HEK293T (cell line): ENCODE measurements around the gene KRT74.

Source experiments
- CTCF ChIA-PET: fragments of 350-600 bp; formaldehyde crosslinking; extraction: SDS; loops from one replicate; lab custom pipeline; 2021; ENCODE audit warnings: antibody characterized with exemption, inconsistent platforms; lab: Yijun Ruan, JAX
- POLR2A ChIA-PET: fragments of 350-600 bp; formaldehyde crosslinking; extraction: SDS; loops from one replicate; lab custom pipeline; 2020; ENCODE audit warnings: antibody characterized with exemption, inconsistent platforms; lab: Yijun Ruan, JAX
- DNase-seq: peaks from one replicate; pipeline ENCODE4 v3.0.0; 2012; ENCODE audit warnings: mixed read lengths; ENCODE audit errors: extremely low spot score
- ARNT ChIP-seq: fragments of 450-650 bp; IDR thresholded peaks from 2 replicates; pipeline ENCODE4 v1.6.1; 2017; ENCODE audit warnings: mild to moderate bottlenecking
- BHLHE40 ChIP-seq: fragments of 450-650 bp; IDR thresholded peaks from 2 replicates; pipeline ENCODE4 v1.6.1; 2016; ENCODE audit warnings: mild to moderate bottlenecking, moderate library complexity, borderline replicate concordance
- CTBP1 ChIP-seq: fragments of 450-650 bp; IDR thresholded peaks from 2 replicates; pipeline ENCODE4 v1.6.1; 2016; ENCODE audit warnings: borderline replicate concordance
- ELF4 ChIP-seq: fragments of 450-650 bp; IDR thresholded peaks from 2 replicates; pipeline ENCODE4 v1.6.1; 2017; ENCODE audit warnings: antibody characterized with exemption
- FOXA1 ChIP-seq: fragments of 450-650 bp; IDR thresholded peaks from 2 replicates; pipeline ENCODE4 v1.6.1; 2016; ENCODE audit warnings: mild to moderate bottlenecking
- FOXK2 ChIP-seq: fragments of 450-650 bp; IDR thresholded peaks from 2 replicates; pipeline ENCODE4 v1.6.1; 2016; ENCODE audit warnings: mild to moderate bottlenecking
- FOXM1 ChIP-seq: fragments of 450-650 bp; IDR thresholded peaks from 2 replicates; pipeline ENCODE4 v1.6.1; 2017; ENCODE audit warnings: mild to moderate bottlenecking, borderline replicate concordance
- HDGF ChIP-seq: fragments of 450-650 bp; IDR thresholded peaks from 2 replicates; pipeline ENCODE4 v1.6.1; 2017; ENCODE audit warnings: antibody characterized with exemption, borderline replicate concordance
- L3MBTL2 ChIP-seq: fragments of 450-650 bp; conservative IDR thresholded peaks from 2 replicates; pipeline ENCODE4 v1.6.1; 2016; ENCODE audit warnings: mild to moderate bottlenecking
- LEF1 ChIP-seq: fragments of 450-650 bp; IDR thresholded peaks from 2 replicates; pipeline ENCODE4 v1.6.1; 2017; ENCODE audit warnings: mild to moderate bottlenecking, borderline replicate concordance
- NFRKB ChIP-seq: fragments of 450-650 bp; IDR thresholded peaks from 2 replicates; pipeline ENCODE4 v1.6.1; 2016; ENCODE audit warnings: mild to moderate bottlenecking, moderate library complexity
- PKNOX1 ChIP-seq: fragments of 450-650 bp; IDR thresholded peaks from 2 replicates; pipeline ENCODE4 v1.6.1; 2016
- SP1 ChIP-seq: fragments of 450-650 bp; IDR thresholded peaks from 2 replicates; pipeline ENCODE4 v1.6.1; 2017
- SUZ12 ChIP-seq: fragments of 450-650 bp; IDR thresholded peaks from 2 replicates; pipeline ENCODE4 v1.6.1; 2016; ENCODE audit warnings: mild to moderate bottlenecking
- TARDBP ChIP-seq: fragments of 450-650 bp; IDR thresholded peaks from 2 replicates; pipeline ENCODE4 v1.6.1; 2016
- ZNF384 ChIP-seq: fragments of 450-650 bp; IDR thresholded peaks from 2 replicates; pipeline ENCODE4 v1.6.1; 2016

KRT74 gene

DNA sequence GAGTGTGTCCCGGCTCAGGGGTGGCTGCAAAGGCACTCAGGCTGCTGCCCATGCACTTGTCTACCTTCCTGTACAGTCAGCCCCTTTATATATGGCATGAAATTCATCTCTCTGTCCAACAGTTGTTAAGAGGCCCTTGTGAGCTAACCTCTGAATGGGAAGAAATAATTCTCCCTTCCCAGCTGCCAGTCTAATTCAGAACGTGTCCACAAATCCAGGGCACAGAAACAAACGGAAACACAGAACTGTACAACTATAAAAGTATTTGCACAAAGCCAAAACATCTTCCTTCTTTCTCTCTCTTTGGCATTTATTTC is 54.3 kb downstream of the KRT74 start:
- no peak for DNase-seq
- ChIA-PET CTCF (interaction anchor here (1.6 kb wide), 1 partner anchor 361 kb away, joined by 4 read pairs; no protein-coding TSS in a partner anchor), POLR2A (no interaction called here)
- TF ChIP-seq HDGF (no peak), TARDBP (no peak), ELF4 (no peak), FOXM1 (no peak), CTBP1 (no peak), ARNT (no peak), FOXA1 (no peak), NFRKB (no peak), SP1 (no peak), ZNF384 (no peak), FOXK2 (no peak), SUZ12 (no peak), BHLHE40 (no peak), L3MBTL2 (no peak), LEF1 (no peak), PKNOX1 (no peak)

- CTCF ChIA-PET, result interaction anchor here (1.6 kb wide), 1 partner anchor 361 kb away, joined by 4 read pairs; no protein-coding TSS in a partner anchor
- POLR2A ChIA-PET, result no interaction called here
- no peak for DNase-seq
- TF ChIP-seq ELF4, result no peak
- TF ChIP-seq PKNOX1, result no peak
- TF ChIP-seq NFRKB, result no peak
- no peak for TF ChIP-seq ZNF384
- no peak for TF ChIP-seq SUZ12
- no peak for TF ChIP-seq TARDBP
- no peak for TF ChIP-seq FOXK2
Observed at GRCh38 chr12:52518574-52519386, 54.9 kb downstream of the KRT74 start.

DNA sequence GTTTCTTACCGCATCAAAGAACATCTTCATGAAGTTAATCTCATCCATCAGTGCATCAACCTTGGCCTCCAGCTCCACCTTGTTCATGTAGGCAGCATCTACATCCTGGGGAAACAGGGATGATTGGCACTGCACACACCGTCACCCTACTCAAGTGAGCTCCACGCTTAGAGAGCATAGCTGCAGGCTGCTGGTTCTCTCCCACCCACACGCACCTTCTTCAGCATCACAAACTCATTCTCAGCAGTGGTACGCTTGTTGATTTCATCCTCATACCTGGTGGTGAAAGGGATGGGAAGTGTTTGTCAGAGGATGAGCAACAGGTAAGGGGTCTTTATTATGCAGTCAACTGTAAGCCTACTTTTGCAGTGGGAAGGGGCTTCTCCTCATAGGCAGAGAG is 55.8 kb downstream of the KRT74 start:
- CTCF ChIA-PET, result no interaction called here
- POLR2A ChIA-PET, result no interaction called here
- TF ChIP-seq TARDBP (no peak), FOXK2 (no peak), LEF1 (no peak), BHLHE40 (no peak), SUZ12 (no peak), FOXA1 (no peak), CTBP1 (no peak), NFRKB (no peak), HDGF (no peak), PKNOX1 (no peak), ARNT (no peak), ELF4 (no peak), SP1 (no peak), FOXM1 (no peak), ZNF384 (no peak), L3MBTL2 (no peak)
- no peak for DNase-seq

DNA sequence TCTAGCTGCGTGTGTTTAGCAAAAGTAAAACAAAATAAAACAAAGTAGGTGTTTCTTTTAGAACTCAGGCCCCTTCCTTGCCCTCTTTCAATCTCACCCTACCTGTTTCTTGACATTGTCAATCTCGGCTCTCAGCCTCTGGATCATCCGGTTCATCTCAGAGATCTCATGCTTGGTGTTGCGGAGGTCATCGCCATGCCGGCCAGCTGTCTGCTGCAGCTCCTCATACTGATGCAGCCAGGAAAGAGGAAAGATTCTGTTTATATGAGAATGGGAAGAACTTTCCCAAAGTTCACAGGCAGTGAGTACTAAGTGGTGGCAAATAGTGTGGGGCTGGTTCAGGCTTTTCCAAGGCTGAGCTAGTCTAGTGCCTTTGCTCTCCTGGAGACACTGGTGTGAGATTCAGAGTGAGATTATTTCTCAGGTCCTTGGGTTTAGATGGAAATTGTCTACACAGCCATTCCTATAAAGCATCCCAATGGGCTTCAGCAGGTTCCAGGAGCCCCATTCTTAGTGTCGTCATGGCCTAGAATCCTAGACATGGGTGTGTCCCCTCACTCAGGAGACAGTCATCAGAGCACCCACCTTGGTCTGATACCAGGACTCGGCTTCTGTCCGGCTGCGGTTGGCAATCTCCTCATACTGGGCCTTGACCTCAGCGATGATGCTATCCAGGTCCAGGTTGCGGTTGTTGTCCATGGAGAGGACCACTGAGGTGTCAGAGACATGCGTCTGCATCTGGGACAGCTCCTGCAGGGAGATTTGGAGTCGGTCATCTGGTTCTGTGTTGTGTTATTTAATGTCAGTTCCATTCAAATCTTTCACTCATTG is 56.4 kb downstream of the KRT74 start:
- no peak for TF ChIP-seq HDGF
- TF ChIP-seq NFRKB, result no peak
- no peak for TF ChIP-seq PKNOX1
- no peak for TF ChIP-seq ZNF384
- no peak for TF ChIP-seq TARDBP
- no peak for TF ChIP-seq LEF1
- TF ChIP-seq BHLHE40, result no peak
- no peak for TF ChIP-seq SUZ12
- no peak for TF ChIP-seq CTBP1
- no peak for TF ChIP-seq SP1
- no peak for TF ChIP-seq ELF4
- TF ChIP-seq FOXK2, result no peak
- TF ChIP-seq FOXA1, result no peak
- no peak for TF ChIP-seq L3MBTL2
- ChIA-PET CTCF (interaction anchor here (1.0 kb wide), 1 partner anchor 10 kb away, joined by 3 read pairs; no protein-coding TSS in a partner anchor), POLR2A (no interaction called here)

More for the DNA sequence above, 56.4 kb downstream of the KRT74 start:
- DNase-seq, result no peak
